IMR-90 (cell line): ENCODE data around the gene FUT7. TPM values are rescaled to one million over a fixed set of nuclear protein-coding genes. Genes with fewer than 3 reads are reported as not detected.

Experiments
- ATAC-seq: fragments of 200-7000 bp; cut with Tn5 transposase; 2 replicates; pipeline ENCODE4 v1.9.1; 2020; ENCODE audit warnings: low read depth, mild to moderate bottlenecking, moderate library complexity
- BruUV-seq: library from RNA; stranded (reverse); fragments of 400-500 nt; replicated peaks from 2 replicates; lab custom pipeline; 2021; lab: Mats Ljungman, UMichigan
- CTCF ChIA-PET: fragments of 300-600 bp; formaldehyde crosslinking; extraction: SDS; loops from one replicate; lab custom pipeline; 2021; ENCODE audit warnings: antibody characterized with exemption; lab: Yijun Ruan, JAX
- POLR2A ChIA-PET: fragments of 300-600 bp; sonication (Branson Sonifier 250); formaldehyde crosslinking; loops from one replicate; lab custom pipeline; 2022; ENCODE audit warnings: antibody characterized with exemption; ENCODE audit not compliant: unreplicated experiment; lab: Charles Lee
- DNase-seq: peaks from one replicate; pipeline ENCODE4 v3.0.0; 2013
- H2AFZ ChIP-seq: replicated peaks from 2 replicates; pipeline ENCODE3; 2013; ENCODE audit warnings: low read length, mild to moderate bottlenecking; ENCODE audit not compliant: poor library complexity
- H2AK5ac ChIP-seq: 2 replicates; pipeline ENCODE4 v1.6.1; 2013; ENCODE audit warnings: low read depth, low read length, inconsistent platforms
- H2AK9ac ChIP-seq: replicated peaks from 2 replicates; pipeline ENCODE3; 2013; ENCODE audit warnings: mild to moderate bottlenecking, low read depth, low read length, moderate library complexity; ENCODE audit not compliant: poor library complexity
- H2BK120ac ChIP-seq: 2 replicates; pipeline ENCODE4 v1.6.1; 2013; ENCODE audit warnings: low read depth, low read length, inconsistent platforms
- H2BK15ac ChIP-seq: 3 replicates; pipeline ENCODE4 v1.6.1; 2013; ENCODE audit warnings: low read depth, low read length, inconsistent platforms
- H2BK20ac ChIP-seq: 2 replicates; pipeline ENCODE4 v1.6.1; 2013; ENCODE audit warnings: low read depth, mild to moderate bottlenecking, inconsistent platforms, low read length, moderate library complexity
- H2BK5ac ChIP-seq: 2 replicates; pipeline ENCODE4 v1.6.1; 2013; ENCODE audit warnings: mild to moderate bottlenecking, low read depth, low read length, inconsistent platforms; ENCODE audit not compliant: poor library complexity, severe bottlenecking
- H3K14ac ChIP-seq: replicated peaks from 2 replicates; pipeline ENCODE4 v1.6.1; 2013; ENCODE audit warnings: low read depth, low read length, inconsistent platforms
- H3K18ac ChIP-seq: 2 replicates; pipeline ENCODE4 v1.6.1; 2013; ENCODE audit warnings: low read depth, low read length, control low read depth
- H3K23ac ChIP-seq: 2 replicates; pipeline ENCODE4 v1.6.1; 2013; ENCODE audit warnings: low read depth, low read length, inconsistent platforms
- H3K27ac ChIP-seq: 2 replicates; pipeline ENCODE4 v1.5.1; 2013; ENCODE audit warnings: mild to moderate bottlenecking, control low read depth, low read length; ENCODE audit not compliant: insufficient read depth
- H3K27me3 ChIP-seq: 2 replicates; pipeline ENCODE4 v1.6.1; 2013; ENCODE audit warnings: low read length; ENCODE audit not compliant: control insufficient read depth, insufficient read depth
- H3K36me3 ChIP-seq: 2 replicates; pipeline ENCODE4 v1.6.1; 2013; ENCODE audit warnings: low read length, mixed read lengths; ENCODE audit not compliant: control insufficient read depth, insufficient read depth
- H3K4ac ChIP-seq: 2 replicates; pipeline ENCODE4 v1.6.1; 2013; ENCODE audit warnings: low read depth, low read length, inconsistent platforms
- H3K4me1 ChIP-seq: 2 replicates; pipeline ENCODE4 v1.6.1; 2013; ENCODE audit warnings: low read length, mixed read lengths; ENCODE audit not compliant: control insufficient read depth, insufficient read depth
- H3K4me2 ChIP-seq: 2 replicates; pipeline ENCODE4 v1.6.1; 2013; ENCODE audit warnings: low read depth, mild to moderate bottlenecking, control low read depth, low read length, moderate library complexity
- H3K4me3 ChIP-seq: 2 replicates; pipeline ENCODE4 v1.5.1; 2013; ENCODE audit warnings: low read depth, mild to moderate bottlenecking, control low read depth, low read length, moderate library complexity; ENCODE audit not compliant: insufficient read depth
- H3K56ac ChIP-seq: 2 replicates; pipeline ENCODE4 v1.6.1; 2013; ENCODE audit warnings: low read length, inconsistent platforms; ENCODE audit not compliant: insufficient read depth; ENCODE audit errors: extremely low read depth
- H3K79me1 ChIP-seq, 2 experiments: 2 replicates each; pipeline ENCODE4 v1.6.1; 2013; ENCODE audit warnings: low read length in 2 of 2, inconsistent platforms in 1 of 2, low read depth in 1 of 2
- H3K9ac ChIP-seq: 2 replicates; pipeline ENCODE4 v1.6.1; 2013; ENCODE audit warnings: low read depth, low read length, control low read depth
- H3K9me1 ChIP-seq: 2 replicates; pipeline ENCODE4 v1.6.1; 2013; ENCODE audit warnings: low read length, inconsistent platforms; ENCODE audit not compliant: insufficient read depth
- H3K9me3 ChIP-seq: 2 replicates; pipeline ENCODE4 v1.6.1; 2013; ENCODE audit warnings: low read length; ENCODE audit not compliant: control insufficient read depth, insufficient read depth
- H4K20me1 ChIP-seq: 2 replicates; pipeline ENCODE4 v1.6.1; 2013; ENCODE audit warnings: low read length, inconsistent platforms; ENCODE audit not compliant: insufficient read depth
- H4K5ac ChIP-seq: 2 replicates; pipeline ENCODE4 v1.6.1; 2013; ENCODE audit warnings: mild to moderate bottlenecking, low read depth, low read length, control low read depth
- H4K8ac ChIP-seq, 2 experiments: 2 replicates each; pipeline ENCODE4 v1.6.1; 2013; ENCODE audit warnings: low read depth in 2 of 2, low read length in 2 of 2, control low read depth in 1 of 2, inconsistent platforms in 1 of 2
- H4K91ac ChIP-seq: 2 replicates; pipeline ENCODE4 v1.6.1; 2013; ENCODE audit warnings: low read depth, low read length, inconsistent platforms; ENCODE audit not compliant: insufficient read depth
- BHLHE40 ChIP-seq: fragments of 150-350 bp; IDR thresholded peaks from 2 replicates; pipeline ENCODE4 v1.6.1; 2016; ENCODE audit warnings: mild to moderate bottlenecking, low read depth, low read length
- CHD1 ChIP-seq: IDR thresholded peaks from 2 replicates; pipeline ENCODE4 v1.6.1; 2012; ENCODE audit warnings: low read depth, low read length, improper control_type of control experiment
- FOS ChIP-seq: fragments of 150-350 bp; IDR thresholded peaks from 2 replicates; pipeline ENCODE4 v1.6.1; 2016; ENCODE audit warnings: low read depth, low read length
- MAFK ChIP-seq: IDR thresholded peaks from 2 replicates; pipeline ENCODE4 v1.6.1; 2012; ENCODE audit warnings: low read depth, low read length, improper control_type of control experiment
- MXI1 ChIP-seq: IDR thresholded peaks from 2 replicates; pipeline ENCODE4 v1.6.1; 2012; ENCODE audit warnings: low read depth, mild to moderate bottlenecking, low read length, moderate library complexity, borderline replicate concordance
- NFE2L2 ChIP-seq: fragments of 150-350 bp; IDR thresholded peaks from 2 replicates; pipeline ENCODE4 v1.6.1; 2016; ENCODE audit warnings: low read depth, mild to moderate bottlenecking, low read length
- RAD21 ChIP-seq: IDR thresholded peaks from 2 replicates; pipeline ENCODE4 v1.6.1; 2012; ENCODE audit warnings: low read length, improper control_type of control experiment
- RCOR1 ChIP-seq: IDR thresholded peaks from 2 replicates; pipeline ENCODE4 v1.6.1; 2012; ENCODE audit warnings: mild to moderate bottlenecking, low read length, improper control_type of control experiment; ENCODE audit not compliant: insufficient replicate concordance
- SMC3 ChIP-seq: fragments of 150-350 bp; IDR thresholded peaks from 2 replicates; pipeline ENCODE4 v1.6.1; 2016; ENCODE audit warnings: low read depth, mild to moderate bottlenecking, antibody characterized with exemption, low read length, moderate library complexity
- WGBS, 2 experiments: methylation state at CpG; one replicate each; pipeline versions ENCODE4 v1.1.5 to v1.1.7; 2013; ENCODE audit warnings: missing lambda C conversion rate in 2 of 2; ENCODE audit not compliant: insufficient read length in 1 of 2; ENCODE audit errors: extremely low coverage in 2 of 2; 5-methylcytosine and 5-hydroxymethylcytosine counted together
- dilution Hi-C: fragments of 300-500 bp; cut with HindIII; formaldehyde crosslinking; loops from one replicate; pipeline ENCODE4 v1.14.3; 2018; ENCODE audit warnings: low sequenced_read_pairs; ENCODE audit not compliant: unreplicated experiment
- in situ Hi-C: fragments of 300-500 bp; cut with MboI; formaldehyde crosslinking; loops from 3 replicates; pipeline ENCODE4 v1.14.3; 2019; ENCODE audit warnings: low sequenced_read_pairs, inconsistent platforms, mixed read lengths
- intact Hi-C: fragments of 100-400 bp; cut with micrococcal nuclease; formaldehyde crosslinking; loops from 2 replicates; pipeline ENCODE4 v1.10.0; 2022
- polyA plus RNA-seq, 3 experiments: library from polyadenylated mRNA; depleted of rRNA; stranded (reverse); fragments of >200 nt; gene quantifications; 2 replicates each; pipeline ENCODE4 v1.2.3, GENCODE V29; 2012; ENCODE audit warnings: low replicate concordance in 1 of 3
- total RNA-seq: library from RNA; depleted of rRNA; stranded (reverse); fragments of >200 nt; gene quantifications from 2 replicates; pipeline ENCODE4 v1.2.3, GENCODE V29; 2012

The FUT7 gene
- total and polyA plus RNA-seq, 2 of the 4 experiments (the other 2 are of a cell fraction): not detected

DNA sequence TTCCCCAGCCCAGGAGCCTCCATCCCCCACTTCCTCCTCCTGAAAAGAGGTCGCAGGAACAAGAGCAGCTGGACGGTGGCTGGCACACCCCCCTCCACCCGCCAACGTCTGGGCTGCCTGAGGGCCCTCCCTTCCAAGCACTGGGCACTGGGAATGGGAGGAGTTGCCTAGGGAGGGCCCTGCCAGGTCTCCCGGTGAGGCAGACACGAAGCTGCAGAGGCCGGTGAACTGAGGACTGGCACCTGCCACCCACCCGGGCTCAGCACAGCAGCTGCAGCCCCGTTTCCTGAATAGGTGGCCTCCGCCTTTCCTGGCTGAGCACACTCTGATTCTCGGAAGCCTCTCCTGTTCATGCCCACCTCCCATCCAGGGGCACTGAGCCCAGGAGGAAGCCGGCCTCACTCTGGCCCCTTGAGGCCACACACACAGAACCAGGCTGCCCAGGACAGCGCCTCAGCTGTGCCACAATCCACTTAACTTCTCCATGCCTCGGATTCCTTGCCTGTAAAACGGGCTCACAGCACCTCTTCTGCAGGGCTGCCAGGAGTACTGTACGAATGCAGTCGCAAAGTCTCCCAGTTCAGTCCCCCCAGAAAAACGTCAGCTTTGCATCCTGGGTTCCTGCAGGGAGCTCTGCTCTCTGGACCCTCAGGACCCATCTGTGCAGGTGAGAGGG is 12.8 kb upstream of the FUT7 start:
- Histone ChIP-seq H4K20me1 (peaks cover 30% of the 10 kb centered on the region), H2BK120ac (no peak overlapping the region), H3K4me1 (peaks cover 11% of the 10 kb centered on the region), H3K9me3 (no peaks in the 10 kb centered on the region), H3K9me1 (no peaks in the 10 kb centered on the region), H3K27ac (no peak overlapping the region), H3K14ac (no peak overlapping the region), H3K23ac (no peak overlapping the region), H2BK5ac (no peak overlapping the region), H2AFZ (no peak overlapping the region), H3K9ac (0 out of 2 replicates have a peak overlapping the region, but pooled peaks have one; percentile 50), H4K8ac (no peak overlapping the region), H3K79me1 (peaks cover 5 to 16% of the 10 kb centered on the region in 2 experiments; a peak in 3 of 4 replicates), H3K27me3 (peaks cover 20% of the 10 kb centered on the region), H3K56ac (no peak overlapping the region), H3K4ac (no peak overlapping the region), H4K91ac (no peak overlapping the region), H2AK9ac (peak overlapping the region; percentile 93), H3K36me3 (peaks cover 8% of the 10 kb centered on the region; the same call in 1 of the 2 replicates), H2BK15ac (no peak overlapping the region), H2AK5ac (peak overlapping the region; percentile 24; the same call in 1 of the 2 replicates), H3K18ac (no peak overlapping the region), H3K4me3 (peak overlapping the region; percentile 63), H2BK20ac (no peak overlapping the region), H3K4me2 (peak overlapping the region; percentile 78), H4K5ac (no peak overlapping the region)
- TF ChIP-seq FOS (no peak), RCOR1 (no peak), MAFK (no peak), NFE2L2 (no peak), MXI1 (no peak), RAD21 (no peak), SMC3 (no peak), BHLHE40 (no peak), CHD1 (no peak)
- DNase-seq (no peak), ATAC-seq (no peak)
- ChIA-PET POLR2A (no interaction called here), CTCF (no interaction called here)
- BruUV-seq: no TSS peak
- in situ Hi-C loops: no loop called here
- 67% methylated on average over 9 of the region's 18 CpGs; no CpG with 5 or more reads in 1 of the 2 experiments for WGBS, 2 experiments
- dilution Hi-C loops: no loop called here
- intact Hi-C loops: no loop called here
